ENCODE measurements around the gene RNF113A.
"Not testable (repeated sequence)": the region's sequence is repeated elsewhere in the genome, so short reads cannot be mapped to it uniquely, and the experiment has no call there.

The RNF113A gene

DNA sequence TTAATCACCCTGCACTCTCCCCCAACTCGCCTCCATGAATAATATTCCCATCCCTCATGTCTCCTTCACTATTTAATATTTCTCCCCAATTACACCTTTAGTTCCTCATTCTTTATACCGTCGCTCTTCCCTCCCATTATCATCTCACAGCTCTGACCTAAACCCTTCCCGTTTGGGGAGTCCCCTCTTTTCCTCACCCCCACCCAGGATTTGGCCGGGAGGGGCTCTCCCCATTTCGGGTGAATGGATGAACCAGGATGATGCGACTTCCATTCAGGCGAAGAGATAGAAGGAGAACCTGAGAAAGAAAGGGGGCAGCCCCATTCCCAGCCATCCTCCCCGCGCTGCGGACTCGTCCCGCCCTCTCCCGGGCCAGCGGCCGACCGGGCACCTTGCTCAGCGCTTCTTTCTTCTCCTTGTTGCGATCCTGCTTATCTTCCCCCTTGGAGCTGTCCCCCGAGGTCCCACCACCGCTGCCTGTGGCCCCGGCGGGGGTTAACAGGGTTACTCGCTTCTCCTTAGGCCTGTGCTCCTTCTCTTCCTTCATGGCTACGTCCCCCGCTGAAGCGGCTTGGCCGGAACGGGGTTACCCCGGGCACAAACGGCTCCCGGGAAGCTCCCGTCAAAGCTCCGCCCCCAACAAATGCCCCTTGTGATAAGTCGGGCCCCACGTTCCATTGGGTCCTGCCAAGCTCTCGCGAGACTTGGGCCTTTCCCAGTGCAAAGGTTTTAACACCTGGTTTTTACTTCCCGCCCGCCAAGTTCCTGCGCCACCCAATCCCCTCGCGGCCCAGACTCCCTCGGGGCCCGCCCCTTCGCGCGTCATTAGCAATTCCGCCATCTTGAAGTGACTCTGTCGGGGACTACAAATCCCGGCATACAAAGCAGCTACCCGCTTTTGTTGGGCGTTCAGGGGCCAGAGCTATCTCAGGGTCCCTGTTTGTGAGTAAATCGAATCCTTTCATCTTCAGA, 18.9 kb downstream of the RNF113A start, which contains the start of gene UPF3B:
Gene UPF3B (minus strand): TSS at position 582 of the 972 bp plus-strand sequence. CDS start 35 bp downstream, at position 547.
- DNase-seq (ENCODE audit: low read depth in 2 of 3, low spot score in 1 of 3), result peak; percentile 81 to 93 (median 89)

DNA sequence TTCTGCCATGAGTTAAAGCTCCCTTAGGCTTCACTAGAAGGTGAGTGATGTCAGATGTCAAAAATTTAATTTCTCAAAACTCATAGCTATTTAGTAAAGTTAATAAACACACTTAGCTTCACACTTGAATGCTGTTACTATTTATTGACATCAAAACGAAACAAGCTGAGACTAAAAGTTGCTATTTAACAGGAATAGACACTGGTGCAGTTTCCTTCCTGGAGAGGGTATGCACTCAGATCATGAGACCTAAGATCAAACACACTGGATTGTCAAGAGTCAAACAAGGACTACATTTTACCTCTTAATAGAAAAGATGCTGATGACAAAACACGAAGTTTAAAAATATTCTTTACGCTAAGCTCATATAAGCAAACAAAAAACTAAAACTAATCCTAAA, 37.6 kb downstream of the RNF113A start:
- DNase-seq (ENCODE audit: low read depth in 2 of 3, low spot score in 1 of 3), result no peak

DNA sequence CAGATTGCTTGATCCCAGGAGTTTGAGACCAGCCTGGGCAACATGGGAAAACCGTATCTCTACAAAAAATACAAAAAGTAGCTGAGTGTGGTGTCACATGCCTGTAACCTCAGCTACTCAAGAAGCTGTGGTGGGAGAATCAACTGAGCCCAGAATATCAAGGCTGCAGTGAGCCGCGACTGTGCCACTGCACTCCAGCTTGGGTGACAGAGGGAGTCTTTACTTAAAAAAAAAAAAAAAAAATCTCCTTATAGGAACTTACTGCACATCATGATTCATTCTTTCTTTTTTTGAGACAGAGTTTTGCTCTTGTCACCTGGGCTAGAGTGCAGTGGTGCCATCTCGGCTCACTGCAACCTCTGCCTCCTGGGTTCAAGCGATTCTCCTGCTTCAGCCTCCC, 43.1 kb downstream of the RNF113A start:
- no peak for DNase-seq (ENCODE audit: low read depth in 2 of 3, low spot score in 1 of 3)

DNA sequence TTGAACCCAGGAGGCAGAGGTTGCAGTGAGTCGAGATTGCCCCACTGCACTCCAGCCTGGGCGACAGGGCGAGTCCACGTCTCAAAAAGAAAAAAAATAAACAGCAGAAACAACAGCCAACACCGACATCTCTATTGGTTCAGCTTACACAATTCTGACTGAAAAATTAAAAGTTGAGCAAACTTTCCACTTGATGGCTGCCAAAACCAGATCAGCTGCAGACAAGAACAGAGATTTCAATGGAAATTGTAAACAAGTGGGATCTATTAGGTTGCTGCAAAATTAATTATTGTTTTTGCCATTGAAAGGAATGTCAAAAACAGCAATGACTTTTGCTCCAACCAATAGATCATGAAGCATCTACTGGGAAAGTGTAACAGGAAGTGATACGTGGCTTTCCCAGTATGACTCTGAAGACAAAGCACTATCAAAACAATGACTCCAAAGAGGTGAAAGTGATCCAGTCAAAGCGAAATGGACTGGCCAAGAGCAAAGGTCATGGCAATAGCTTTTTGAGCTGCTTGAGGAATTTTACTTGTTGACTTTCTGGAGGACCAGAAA, 45.1 kb downstream of the RNF113A start:
- peak in 1 of 3 donors; percentile 25 for DNase-seq (ENCODE audit: low read depth in 2 of 3, low spot score in 1 of 3)

DNA sequence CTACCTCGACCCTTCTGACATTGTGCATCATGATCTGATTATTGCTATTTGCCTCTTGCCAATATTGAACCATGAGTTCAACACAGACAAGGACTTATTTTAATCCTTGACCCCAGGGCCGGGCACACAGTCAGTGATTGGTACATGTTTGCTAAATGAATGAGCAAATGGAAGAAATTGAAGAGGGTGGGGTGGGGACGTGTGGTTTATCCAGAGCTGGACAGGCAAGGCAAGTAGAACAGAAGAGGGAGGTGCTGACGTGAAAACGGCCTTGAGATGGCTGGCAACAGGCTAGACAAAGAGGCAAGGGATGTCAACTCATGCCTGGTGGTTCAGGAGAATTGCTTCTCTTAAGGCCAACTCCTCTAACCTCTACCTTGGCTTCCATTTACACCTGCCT, 47.3 kb downstream of the RNF113A start:
- not testable (repeated sequence) for DNase-seq (ENCODE audit: low read depth in 2 of 3, low spot score in 1 of 3)

DNA sequence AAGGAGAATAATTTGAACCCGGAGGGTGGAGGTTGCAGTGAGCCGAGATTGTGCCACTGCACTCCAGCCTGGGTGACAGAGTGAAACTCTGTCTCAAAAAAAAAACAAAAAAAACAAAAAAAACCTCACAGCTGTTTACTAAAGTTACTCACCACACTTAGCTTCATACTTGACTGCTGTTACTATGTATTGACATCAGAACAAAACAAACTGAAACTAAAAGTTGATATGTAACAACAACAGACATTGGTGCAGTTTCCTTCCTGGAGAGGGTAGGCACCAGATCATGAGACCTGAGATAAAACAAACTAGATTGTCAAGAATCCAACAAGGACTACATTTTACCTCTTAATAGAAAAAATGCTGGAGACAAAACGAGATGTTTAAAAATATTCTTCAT, 49.8 kb downstream of the RNF113A start:
- not testable (repeated sequence) for DNase-seq (ENCODE audit: low read depth in 2 of 3, low spot score in 1 of 3)
